ENCODE data around the gene SLC66A2. TPM values are rescaled to one million over a fixed set of nuclear protein-coding genes. Genes with fewer than 3 reads are reported as not detected.

Gene SLC66A2
- total and polyA plus RNA-seq, 8 donors: 18.1 to 148 (median 24.4) TPM

Other genes starting within 250 kb of the SLC66A2 start
- 1 to 10 TPM in 1 of 5 donors, under 1 TPM in 1, not detected in 3; 0.92 to 2.3 TPM for gene KCNG2, start 153.7 kb downstream of the SLC66A2 start, total RNA-seq
- under 1 TPM in 1 of 3 donors, not detected in 2; 0.08 TPM for gene KCNG2, start 153.7 kb downstream of the SLC66A2 start, polyA plus RNA-seq
- gene HSBP1L1, start 13.0 kb upstream of the SLC66A2 start, total RNA-seq: 10 to 100 TPM in 4 of 5 donors, 1 to 10 TPM in 1; 4.1 to 42.6 (median 23.8) TPM
- 10 to 100 TPM; 51.6 to 62.3 (median 58.7) TPM for gene HSBP1L1, start 13.0 kb upstream of the SLC66A2 start, polyA plus RNA-seq
- gene TXNL4A, start 36.9 kb upstream of the SLC66A2 start, total RNA-seq: 100 to 1,000 TPM in 1 of 5 donors, 10 to 100 TPM in 4; 12.9 to 146 (median 16.8) TPM
- gene TXNL4A, start 36.9 kb upstream of the SLC66A2 start, polyA plus RNA-seq: 100 to 1,000 TPM in 1 of 3 donors, 10 to 100 TPM in 2; 81.7 to 110 (median 97.0) TPM
- gene RBFA, start 82.8 kb upstream of the SLC66A2 start, total RNA-seq: 10 to 100 TPM; 12.8 to 58.8 (median 31.8) TPM
- gene RBFA, start 82.8 kb upstream of the SLC66A2 start, polyA plus RNA-seq: 10 to 100 TPM; 15.3 to 18.9 (median 16.6) TPM
- gene ADNP2, start 157.6 kb upstream of the SLC66A2 start, total RNA-seq: 10 to 100 TPM in 4 of 5 donors, 1 to 10 TPM in 1; 8.1 to 24.6 (median 14.3) TPM
- 1 to 10 TPM; 4.2 to 6.0 (median 5.0) TPM for gene ADNP2, start 157.6 kb upstream of the SLC66A2 start, polyA plus RNA-seq

Data from stomach (tissue), 8 donors.